Measurements from ENCODE around the gene NPAS4.

DNA sequence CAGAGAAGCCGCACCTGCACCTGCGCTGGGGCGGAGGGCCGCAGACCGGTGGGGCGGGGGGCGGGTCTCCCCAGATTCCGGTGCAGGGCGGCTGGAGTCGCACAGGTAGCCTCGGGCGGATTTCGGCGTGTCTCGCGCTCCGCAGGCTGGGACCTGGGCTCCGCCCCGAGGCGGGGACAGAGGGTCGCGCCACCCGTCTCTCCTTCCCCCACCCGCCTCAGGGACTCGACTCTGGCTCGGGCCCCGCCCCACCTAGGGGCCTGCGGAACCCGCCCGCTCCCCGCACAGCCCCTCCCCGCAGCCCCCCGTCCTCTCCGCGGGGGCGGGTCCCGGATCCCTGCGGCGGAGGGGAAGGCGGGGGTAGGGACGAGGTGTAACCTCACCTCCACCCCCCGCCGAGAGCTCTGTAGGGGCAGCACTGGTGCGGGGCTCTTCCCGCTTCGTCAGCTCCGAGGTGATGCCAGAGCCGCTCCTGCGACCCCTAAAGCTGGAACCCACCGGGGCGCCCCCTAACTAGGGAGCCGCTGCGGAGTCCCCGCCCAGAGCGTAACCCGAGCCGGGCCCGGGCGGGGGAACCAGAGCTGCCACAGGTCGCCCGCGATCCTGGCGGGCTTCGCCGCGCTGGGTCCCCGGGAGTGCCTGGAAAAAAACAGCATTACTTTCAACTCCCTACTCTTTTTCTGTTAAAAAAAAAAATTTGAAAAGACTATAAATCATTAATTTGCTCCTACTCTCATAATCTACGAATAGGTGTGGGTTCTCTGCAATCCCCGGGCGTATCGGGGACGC lies 49.0 kb upstream of the NPAS4 start, which contains the start of gene SLC29A2:
- TF ChIP-seq, protein P1, sequence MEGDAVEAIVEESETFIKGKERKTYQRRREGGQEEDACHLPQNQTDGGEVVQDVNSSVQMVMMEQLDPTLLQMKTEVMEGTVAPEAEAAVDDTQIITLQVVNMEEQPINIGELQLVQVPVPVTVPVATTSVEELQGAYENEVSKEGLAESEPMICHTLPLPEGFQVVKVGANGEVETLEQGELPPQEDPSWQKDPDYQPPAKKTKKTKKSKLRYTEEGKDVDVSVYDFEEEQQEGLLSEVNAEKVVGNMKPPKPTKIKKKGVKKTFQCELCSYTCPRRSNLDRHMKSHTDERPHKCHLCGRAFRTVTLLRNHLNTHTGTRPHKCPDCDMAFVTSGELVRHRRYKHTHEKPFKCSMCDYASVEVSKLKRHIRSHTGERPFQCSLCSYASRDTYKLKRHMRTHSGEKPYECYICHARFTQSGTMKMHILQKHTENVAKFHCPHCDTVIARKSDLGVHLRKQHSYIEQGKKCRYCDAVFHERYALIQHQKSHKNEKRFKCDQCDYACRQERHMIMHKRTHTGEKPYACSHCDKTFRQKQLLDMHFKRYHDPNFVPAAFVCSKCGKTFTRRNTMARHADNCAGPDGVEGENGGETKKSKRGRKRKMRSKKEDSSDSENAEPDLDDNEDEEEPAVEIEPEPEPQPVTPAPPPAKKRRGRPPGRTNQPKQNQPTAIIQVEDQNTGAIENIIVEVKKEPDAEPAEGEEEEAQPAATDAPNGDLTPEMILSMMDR (IDR thresholded peaks at IDR 0.05), result no peak
- TF ChIP-seq POLR2A (IDR thresholded peaks at IDR 0.05) (no peak), EP300 (IDR thresholded peaks at IDR 0.05) (no peak)
